ENCODE data around the gene ERI3. TPM values are rescaled to one million over a fixed set of nuclear protein-coding genes. Genes with fewer than 3 reads are reported as not detected.

Gene ERI3
- total and polyA plus RNA-seq, 2 of the 4 experiments (the other 2 are of a cell fraction): 56.6 to 70.9 TPM

DNA sequence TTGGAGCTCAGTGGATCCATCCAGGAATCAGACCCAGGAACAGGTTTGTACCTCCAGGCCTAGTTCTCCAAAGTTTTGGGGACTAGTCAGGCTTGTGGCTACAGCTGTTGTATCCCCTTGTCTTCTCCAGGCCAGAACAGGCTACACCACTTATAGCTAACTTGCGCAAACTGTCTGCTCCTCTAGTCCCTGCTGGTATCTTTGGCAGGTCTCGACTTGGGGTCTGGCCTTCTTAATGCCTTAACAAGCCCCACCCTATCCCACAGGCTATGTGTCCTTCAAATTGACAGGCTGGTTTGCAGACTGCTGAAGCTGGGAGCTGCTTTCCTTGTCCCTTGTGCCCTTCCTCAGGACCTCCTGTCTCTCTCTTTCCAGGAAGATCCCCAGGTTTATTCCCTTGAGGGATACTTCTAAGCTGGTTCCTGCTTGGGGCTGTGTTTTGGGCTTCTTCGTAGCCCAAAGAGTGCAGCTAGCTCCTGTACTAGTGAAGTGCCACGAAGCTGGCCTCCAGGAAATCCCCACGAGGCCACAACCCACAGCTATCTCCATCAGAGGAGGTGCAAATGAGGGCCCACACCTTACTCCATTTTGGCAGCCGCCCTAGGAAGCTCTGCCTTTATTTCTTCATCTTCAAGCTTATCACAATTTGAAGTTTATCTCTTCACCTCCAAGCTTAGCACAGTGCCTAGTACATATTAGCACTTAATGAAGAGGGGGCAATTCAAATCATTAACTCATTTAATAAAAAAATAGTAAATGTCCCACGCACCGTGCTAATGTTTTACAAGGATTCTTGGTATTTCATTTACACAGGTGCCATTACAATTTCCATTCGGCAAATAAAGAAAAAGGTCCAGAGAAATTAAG is 142.5 kb downstream of the ERI3 start (continued):
- TF ChIP-seq, protein P1, sequence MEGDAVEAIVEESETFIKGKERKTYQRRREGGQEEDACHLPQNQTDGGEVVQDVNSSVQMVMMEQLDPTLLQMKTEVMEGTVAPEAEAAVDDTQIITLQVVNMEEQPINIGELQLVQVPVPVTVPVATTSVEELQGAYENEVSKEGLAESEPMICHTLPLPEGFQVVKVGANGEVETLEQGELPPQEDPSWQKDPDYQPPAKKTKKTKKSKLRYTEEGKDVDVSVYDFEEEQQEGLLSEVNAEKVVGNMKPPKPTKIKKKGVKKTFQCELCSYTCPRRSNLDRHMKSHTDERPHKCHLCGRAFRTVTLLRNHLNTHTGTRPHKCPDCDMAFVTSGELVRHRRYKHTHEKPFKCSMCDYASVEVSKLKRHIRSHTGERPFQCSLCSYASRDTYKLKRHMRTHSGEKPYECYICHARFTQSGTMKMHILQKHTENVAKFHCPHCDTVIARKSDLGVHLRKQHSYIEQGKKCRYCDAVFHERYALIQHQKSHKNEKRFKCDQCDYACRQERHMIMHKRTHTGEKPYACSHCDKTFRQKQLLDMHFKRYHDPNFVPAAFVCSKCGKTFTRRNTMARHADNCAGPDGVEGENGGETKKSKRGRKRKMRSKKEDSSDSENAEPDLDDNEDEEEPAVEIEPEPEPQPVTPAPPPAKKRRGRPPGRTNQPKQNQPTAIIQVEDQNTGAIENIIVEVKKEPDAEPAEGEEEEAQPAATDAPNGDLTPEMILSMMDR (conservative IDR thresholded peaks at IDR 0.05; ENCODE audit: low read depth, low read length): no peak

DNA sequence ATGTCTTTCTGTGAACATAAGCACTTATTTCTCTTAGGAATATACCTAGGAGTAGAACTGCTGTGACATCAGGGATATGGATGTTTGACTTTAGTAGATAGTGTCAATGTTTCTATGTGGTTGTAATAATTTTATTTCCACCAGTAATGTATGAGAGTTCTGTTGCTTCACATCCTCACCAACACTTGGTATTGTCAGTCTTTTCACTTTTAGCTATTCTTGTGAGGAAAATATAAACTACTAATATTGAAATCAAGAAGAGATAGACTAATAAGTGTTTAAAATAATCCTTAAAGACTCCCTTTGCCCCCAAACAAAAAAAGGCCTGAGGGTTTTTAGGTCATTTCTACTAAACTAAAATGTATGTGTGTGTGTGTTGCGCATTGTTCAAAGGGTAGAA is 144.5 kb downstream of the ERI3 start:
- no peak overlapping the region for H4K8ac ChIP-seq (ENCODE audit: low read depth in 2 of 2, low read length in 2 of 2)
- ChIA-PET CTCF (no interaction called here), POLR2A (ENCODE audit: unreplicated experiment) (no interaction called here)
- H3K9ac ChIP-seq (ENCODE audit: low read depth, low read length): no peak overlapping the region
- H3K9me3 ChIP-seq (ENCODE audit: control insufficient read depth, insufficient read depth, low read length): no peaks in the 10 kb centered on the region
- H3K4me2 ChIP-seq (ENCODE audit: low read depth, low read length): no peak overlapping the region
- no peak overlapping the region for H3K18ac ChIP-seq (ENCODE audit: low read depth, low read length)
- no peak overlapping the region for H3K56ac ChIP-seq (ENCODE audit: extremely low read depth, insufficient read depth, low read length)
- no peak overlapping the region for H2BK120ac ChIP-seq (ENCODE audit: low read depth, low read length)
- H3K9me1 ChIP-seq (ENCODE audit: insufficient read depth, low read length): peaks cover 13% of the 10 kb centered on the region; the same call in 1 of the 2 replicates
- no peak overlapping the region for H3K23ac ChIP-seq (ENCODE audit: low read depth, low read length)
- H2AK9ac ChIP-seq (replicated peaks; ENCODE audit: low read depth, low read length, poor library complexity): no peak overlapping the region
- H2BK20ac ChIP-seq (ENCODE audit: low read depth, low read length): no peak overlapping the region
- H3K4ac ChIP-seq (ENCODE audit: low read depth, low read length): no peak overlapping the region
- H2AK5ac ChIP-seq (ENCODE audit: low read depth, low read length): no peak overlapping the region
- no peaks in the 10 kb centered on the region for H4K20me1 ChIP-seq (ENCODE audit: insufficient read depth, low read length)
- no TSS peak for BruUV-seq (replicated peaks)
- no peak overlapping the region for H3K14ac ChIP-seq (replicated peaks; ENCODE audit: low read depth, low read length)
- H3K79me1 ChIP-seq (ENCODE audit: low read depth in 1 of 2, low read length in 2 of 2): peaks cover 7 to 20% of the 10 kb centered on the region in 2 experiments
- H2BK5ac ChIP-seq (ENCODE audit: low read depth, low read length, poor library complexity, severe bottlenecking): no peak overlapping the region
- no peak overlapping the region for H3K27ac ChIP-seq (ENCODE audit: insufficient read depth, low read length)
- intact Hi-C loops (cut with micrococcal nuclease) (loop anchor here (5.0 kb wide), 1 partner anchor 163 kb away; no protein-coding TSS in a partner anchor), dilution Hi-C loops (cut with HindIII; ENCODE audit: low sequenced_read_pairs, unreplicated experiment) (no loop called here), in situ Hi-C loops (cut with MboI; ENCODE audit: low sequenced_read_pairs) (no loop called here)
- H3K4me1 ChIP-seq (ENCODE audit: control insufficient read depth, insufficient read depth, low read length): peaks cover 3% of the 10 kb centered on the region
- no peak overlapping the region for H3K4me3 ChIP-seq (ENCODE audit: insufficient read depth, low read depth, low read length)
- H3K27me3 ChIP-seq (ENCODE audit: control insufficient read depth, insufficient read depth, low read length): no peaks in the 10 kb centered on the region
- H2AFZ ChIP-seq (replicated peaks; ENCODE audit: low read length, poor library complexity): no peak overlapping the region
- ATAC-seq (ENCODE audit: low read depth) (no peak), DNase-seq (no peak)
- no CpG with 5 or more reads among the region's 1 CpG for WGBS, 2 experiments (ENCODE audit: extremely low coverage in 2 of 2, insufficient read length in 1 of 2)
- TF ChIP-seq RFX5 (IDR thresholded peaks at IDR 0.05; ENCODE audit: low read depth, low read length): no peak
- no peak for TF ChIP-seq CHD1 (IDR thresholded peaks at IDR 0.05; ENCODE audit: low read depth, low read length)
- TF ChIP-seq, protein P1 (conservative IDR thresholded peaks at IDR 0.05; ENCODE audit: low read depth, low read length): no peak
- TF ChIP-seq RCOR1 (IDR thresholded peaks at IDR 0.05; ENCODE audit: insufficient replicate concordance, low read length): no peak
- no peak for TF ChIP-seq SMC3 (IDR thresholded peaks at IDR 0.05; ENCODE audit: low read depth, low read length)
- no peak for TF ChIP-seq MAZ (IDR thresholded peaks at IDR 0.05; ENCODE audit: borderline replicate concordance, low read depth, low read length)
- no peak for TF ChIP-seq CEBPB (IDR thresholded peaks at IDR 0.05; ENCODE audit: low read depth, low read length)
- no peak overlapping the region for H4K91ac ChIP-seq (ENCODE audit: insufficient read depth, low read depth, low read length)
- no peak overlapping the region for H4K5ac ChIP-seq (ENCODE audit: low read depth, low read length)
- peaks cover 6% of the 10 kb centered on the region; the same call in 1 of the 2 replicates for H3K36me3 ChIP-seq (ENCODE audit: control insufficient read depth, insufficient read depth, low read length)
- no peak overlapping the region for H2BK15ac ChIP-seq (ENCODE audit: low read depth, low read length)

All from IMR-90 (cell line).